GM21381 (cell line): ENCODE results near the gene SCAMP4.

ENCODE experiments used
- ATAC-seq: cut with Tn5 transposase; IDR thresholded peaks from one replicate; pipeline ENCODE4 v1.9.1; 2021; ENCODE audit warnings: mild to moderate bottlenecking, moderate library complexity; ENCODE audit not compliant: unreplicated experiment

SCAMP4 gene

DNA sequence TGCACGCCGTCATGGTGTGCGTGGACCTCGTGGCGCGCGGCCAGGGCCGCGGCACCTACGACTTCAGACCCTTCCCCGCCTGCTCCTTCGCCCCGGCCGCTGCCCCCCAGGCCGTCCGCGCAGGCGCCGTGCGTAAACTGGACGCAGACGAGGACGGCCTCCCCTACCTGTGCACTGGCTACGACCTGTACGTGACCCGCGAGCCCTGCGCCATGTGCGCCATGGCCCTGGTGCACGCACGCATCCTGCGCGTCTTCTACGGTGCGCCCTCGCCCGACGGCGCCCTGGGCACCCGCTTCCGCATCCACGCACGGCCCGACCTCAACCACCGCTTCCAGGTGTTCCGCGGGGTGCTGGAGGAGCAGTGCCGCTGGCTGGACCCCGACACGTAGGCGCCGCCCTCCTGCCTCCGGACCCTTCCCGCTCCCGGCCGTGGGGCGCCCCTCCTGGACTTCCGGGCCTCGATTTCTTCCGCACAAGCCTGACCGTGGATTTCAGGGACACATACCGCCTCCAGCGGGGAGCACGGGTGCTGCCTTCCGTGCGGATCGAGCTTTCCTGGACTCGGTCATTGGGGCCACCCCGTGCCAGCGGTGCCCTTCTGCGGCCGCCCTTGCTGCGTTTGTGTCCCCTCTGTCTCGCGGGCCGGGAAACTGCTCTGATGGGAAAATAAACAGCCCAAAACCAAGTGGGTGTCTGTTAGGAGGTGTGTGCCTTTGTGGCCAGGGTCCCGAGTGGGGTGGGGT lies 7.7 kb downstream of the SCAMP4 start:
- ATAC-seq: no peak

DNA sequence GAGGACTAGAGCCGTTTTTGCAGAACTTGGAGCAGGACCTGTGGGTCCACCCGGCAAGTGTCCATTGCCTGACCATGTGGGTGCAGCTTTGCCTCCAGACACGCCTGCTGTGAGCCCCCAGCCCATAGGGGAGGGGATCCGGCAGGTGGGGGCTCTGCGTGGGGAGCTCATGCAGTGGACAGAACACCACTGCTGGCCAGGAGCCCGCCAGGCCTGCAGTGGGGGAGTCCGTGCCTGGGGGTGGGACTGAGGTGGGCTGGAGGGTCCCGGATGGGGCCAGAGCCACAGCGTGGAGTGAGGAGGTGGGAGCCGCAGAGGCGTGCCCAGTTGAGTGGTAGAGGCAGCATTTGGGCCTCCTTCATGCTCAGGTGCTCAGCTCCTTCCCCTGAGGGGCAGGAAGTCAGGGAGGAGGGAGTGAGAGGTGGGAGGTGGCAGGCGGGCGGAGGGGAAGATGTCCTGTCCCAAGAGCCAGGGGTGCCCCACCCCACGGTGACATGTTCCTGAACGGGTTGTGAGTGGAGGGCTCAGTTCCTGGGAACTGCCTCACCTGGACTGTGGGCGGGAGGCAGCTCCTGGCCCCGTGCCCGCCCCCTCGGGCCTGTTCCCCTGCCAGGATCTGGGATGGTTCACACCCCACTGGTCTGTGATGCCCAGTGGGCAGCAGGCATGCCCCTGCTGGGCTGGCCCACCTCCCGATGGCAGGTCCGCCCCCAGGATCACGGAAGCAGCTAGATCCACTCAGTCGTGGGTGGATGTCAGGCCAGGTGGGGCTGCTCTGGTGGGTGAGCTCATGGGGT lies 8.8 kb downstream of the SCAMP4 start:
- no peak for ATAC-seq

- no peak for ATAC-seq
These were observed 9.7 kb downstream of the SCAMP4 start for GRCh38 chr19:1914826-1915341.

DNA sequence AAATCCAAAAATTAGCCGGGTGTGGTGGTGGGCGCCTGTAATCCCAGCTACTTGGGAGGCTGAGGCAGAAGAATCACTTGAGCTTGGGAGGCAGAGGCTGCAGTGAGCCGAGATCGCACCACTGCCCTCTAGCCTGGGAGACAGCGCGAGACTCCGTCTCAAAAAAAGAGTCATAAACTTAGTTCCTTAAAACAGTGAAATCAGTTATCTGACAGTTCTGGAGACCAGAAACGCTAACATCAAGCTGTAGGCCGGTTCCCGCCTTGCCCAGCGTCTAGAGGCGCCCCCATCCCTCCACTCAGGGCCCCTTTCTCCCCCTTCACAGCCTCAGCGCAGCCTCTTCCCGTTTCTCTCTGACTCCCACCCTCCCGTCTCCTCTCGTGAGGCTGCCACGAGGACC lies 11.9 kb downstream of the SCAMP4 start:
- ATAC-seq: no peak

GRCh38 chr19:1917926-1918325 lies 12.7 kb downstream of the SCAMP4 start:
- no peak for ATAC-seq

GRCh38 chr19:1918975-1919374 lies 13.8 kb downstream of the SCAMP4 start:
- no peak for ATAC-seq

GRCh38 chr19:1920644-1921043 lies 15.4 kb downstream of the SCAMP4 start:
- ATAC-seq: no peak

GRCh38 chr19:1921326-1921725 lies 16.1 kb downstream of the SCAMP4 start:
- ATAC-seq: no peak

GRCh38 chr19:1921825-1922224 lies 16.6 kb downstream of the SCAMP4 start:
- no peak for ATAC-seq

- ATAC-seq: no peak
These were observed 17.6 kb downstream of the SCAMP4 start for GRCh38 chr19:1922803-1923202.

- ATAC-seq: no peak
These were observed 18.1 kb downstream of the SCAMP4 start for GRCh38 chr19:1923319-1923718.

DNA sequence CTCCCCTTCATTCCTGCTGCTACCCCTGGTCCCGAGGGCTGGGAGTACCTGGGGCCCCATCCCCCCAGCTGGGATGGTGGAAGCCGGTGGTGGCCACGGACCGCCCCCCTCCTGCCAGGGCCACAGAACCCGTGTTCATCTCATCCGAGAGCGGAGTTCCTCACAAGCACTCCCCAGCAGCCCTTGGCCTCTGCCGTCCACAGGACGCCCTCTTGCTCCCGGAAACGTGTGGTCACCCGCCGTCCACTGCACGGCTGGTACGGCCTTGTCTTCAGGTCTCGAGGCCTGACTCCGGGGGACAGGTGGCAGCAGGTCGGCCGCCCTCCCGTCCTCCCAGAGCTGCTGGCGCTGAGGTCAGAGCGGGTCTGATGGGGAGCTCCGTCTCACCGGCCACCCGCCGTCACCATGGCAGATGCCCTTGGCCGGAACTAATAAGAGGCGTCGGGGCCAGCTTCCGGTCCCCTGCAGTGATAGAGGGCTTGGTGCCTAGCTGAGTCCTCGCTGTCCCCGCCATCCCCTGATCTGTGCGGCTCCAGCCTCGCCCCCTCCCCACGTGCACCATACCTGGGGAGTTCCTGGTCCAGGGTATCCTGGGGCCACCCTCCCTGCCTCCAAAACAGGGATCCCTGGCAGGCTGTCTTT lies 19.2 kb downstream of the SCAMP4 start:
- ATAC-seq: no peak

DNA sequence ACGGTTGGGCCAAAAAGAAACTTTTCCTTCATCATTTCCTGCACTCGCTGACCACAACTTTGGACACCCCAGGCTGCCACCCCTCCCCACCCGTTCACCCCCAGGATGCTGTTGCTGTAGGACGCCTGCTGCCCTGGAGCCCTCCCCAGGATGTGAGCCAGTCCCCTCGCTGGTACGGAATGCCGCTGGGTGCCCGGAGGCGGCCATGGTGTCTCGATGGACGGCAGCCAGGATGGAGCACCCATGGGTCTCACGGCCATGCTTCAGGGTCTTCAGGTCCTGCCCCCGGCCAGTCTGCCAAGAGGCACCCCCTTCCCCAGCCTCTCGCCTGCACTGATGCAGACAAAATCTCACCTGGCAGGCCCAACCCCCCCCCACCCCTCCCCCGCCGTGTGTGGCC lies 20.3 kb downstream of the SCAMP4 start:
- ATAC-seq: no peak

DNA sequence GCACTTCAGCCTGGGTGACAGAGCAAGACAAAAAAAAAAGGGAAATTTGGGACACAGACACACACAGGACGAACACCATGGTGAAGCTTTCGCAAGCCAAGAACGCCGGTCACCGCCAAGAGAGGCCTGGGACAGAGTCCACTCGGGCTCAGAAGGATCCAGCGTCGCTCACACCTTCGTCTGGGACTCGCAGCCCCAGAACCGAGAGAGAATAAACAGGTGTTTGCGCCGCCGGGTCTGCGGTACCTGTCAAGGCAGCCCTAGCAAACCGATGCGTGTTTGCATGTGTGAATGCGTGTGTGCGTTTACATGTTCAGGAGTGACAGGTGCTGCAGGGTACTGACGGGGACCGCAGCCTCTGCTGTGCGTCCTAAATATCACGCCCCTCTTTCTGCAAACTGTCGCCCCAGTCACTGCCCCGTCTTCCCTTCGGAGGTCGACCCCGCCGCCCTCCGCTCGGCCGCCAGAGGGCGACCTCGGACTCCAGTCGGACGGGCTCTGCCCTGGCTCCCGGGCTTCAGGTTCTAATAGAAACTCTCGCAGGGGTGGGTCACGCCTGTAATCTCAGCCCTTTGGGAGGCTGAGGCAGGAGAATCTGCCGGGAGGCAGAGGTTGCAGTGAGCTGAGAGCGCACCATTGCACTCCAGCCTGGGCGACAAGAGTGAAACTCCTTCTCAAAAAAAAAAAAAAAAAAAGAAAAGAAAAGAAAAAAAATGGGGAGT lies 24.0 kb downstream of the SCAMP4 start:
- no peak for ATAC-seq

GRCh38 chr19:1931445-1931844 lies 26.2 kb downstream of the SCAMP4 start:
- no peak for ATAC-seq

GRCh38 chr19:1932395-1932794 lies 27.2 kb downstream of the SCAMP4 start:
- no peak for ATAC-seq

- no peak for ATAC-seq
These were observed 28.0 kb downstream of the SCAMP4 start for GRCh38 chr19:1933244-1933643.

GRCh38 chr19:1933942-1934341 lies 28.7 kb downstream of the SCAMP4 start:
- no peak for ATAC-seq

GRCh38 chr19:1935484-1936208 lies 30.4 kb downstream of the SCAMP4 start:
- ATAC-seq: no peak

- ATAC-seq: no peak
These were observed 31.2 kb downstream of the SCAMP4 start for GRCh38 chr19:1936430-1936829.
